Posterior vena cava (tissue), 2 donors: ENCODE data around the gene WDR7. TPM values are rescaled to one million over a fixed set of nuclear protein-coding genes. Genes with fewer than 3 reads are reported as not detected.
A peak's percentile ranks its signal among the peaks of the same experiment; 100 is the strongest.

Source experiments
- DNase-seq: peaks from one replicate; pipeline ENCODE4 v3.0.0-alpha.2; 2020; ENCODE audit warnings: low spot score
- intact Hi-C, 2 donors: fragments of 100-400 bp; cut with DNase I; formaldehyde crosslinking; loops; one replicate each; pipeline versions ENCODE4 v1.14.1 to v1.14.2; 2022 to 2023
- total RNA-seq, 2 donors: library from RNA; stranded (reverse); fragmentation: NEBNext Ultra II Directional; extraction: Animal tissue kit (Norgen Biotek cat#: 25700); gene quantifications; one replicate each; pipeline ENCODE4 v1.2.1, GENCODE V29; 2021
- donor health status: DM: yes; HTN: yes; CAD: no.
- donor health status: DM: yes; HTN: yes; CAD: no.

Gene WDR7
- total RNA-seq, 2 donors from 2014 or later: 24.9 to 27.3 TPM

- intact Hi-C loops: no loop called here
- no peak for DNase-seq
Measured at GRCh38 chr18:56712761-56713160, 61.6 kb downstream of the WDR7 start.

GRCh38 chr18:56715121-56715520, 64.0 kb downstream of the WDR7 start:
- intact Hi-C loops: no loop called here
- DNase-seq: no peak

- no peak for DNase-seq
- intact Hi-C loops: no loop called here
Measured at GRCh38 chr18:56716692-56717146, 65.6 kb downstream of the WDR7 start.

GRCh38 chr18:56721031-56721430, 69.9 kb downstream of the WDR7 start:
- intact Hi-C loops: no loop called here
- DNase-seq: no peak

GRCh38 chr18:56721491-56721890, 70.3 kb downstream of the WDR7 start:
- intact Hi-C loops: no loop called here
- no peak for DNase-seq

GRCh38 chr18:56722518-56722917, 71.4 kb downstream of the WDR7 start:
- intact Hi-C loops: no loop called here
- no peak for DNase-seq

- DNase-seq: no peak
- intact Hi-C loops: no loop called here
Measured at GRCh38 chr18:56723068-56723467, 71.9 kb downstream of the WDR7 start.

- intact Hi-C loops: no loop called here
- DNase-seq: no peak
Measured at GRCh38 chr18:56723706-56724105, 72.5 kb downstream of the WDR7 start.

GRCh38 chr18:56726906-56727305, 75.7 kb downstream of the WDR7 start:
- intact Hi-C loops: no loop called here
- no peak for DNase-seq

GRCh38 chr18:56727399-56727798, 76.2 kb downstream of the WDR7 start:
- intact Hi-C loops: no loop called here
- DNase-seq: no peak

GRCh38 chr18:56728741-56729140, 77.6 kb downstream of the WDR7 start:
- intact Hi-C loops: loop anchor here in 1 of 2 donors (1.0 kb wide), 1 partner anchor 17 kb away; no protein-coding TSS in a partner anchor

GRCh38 chr18:56738184-56738583, 87.0 kb downstream of the WDR7 start:
- intact Hi-C loops: no loop called here
- no peak for DNase-seq

More at GRCh38 chr18:56728741-56729140, 77.6 kb downstream of the WDR7 start:
- DNase-seq: no peak

GRCh38 chr18:56739731-56740130, 88.6 kb downstream of the WDR7 start:
- intact Hi-C loops: no loop called here
- DNase-seq: no peak

- intact Hi-C loops: no loop called here
- DNase-seq: no peak
Measured at GRCh38 chr18:56740645-56741044, 89.5 kb downstream of the WDR7 start.

GRCh38 chr18:56741685-56742084, 90.5 kb downstream of the WDR7 start:
- intact Hi-C loops: no loop called here

GRCh38 chr18:56743115-56743514, 92.0 kb downstream of the WDR7 start:
- DNase-seq: no peak
- intact Hi-C loops: no loop called here

More at GRCh38 chr18:56741685-56742084, 90.5 kb downstream of the WDR7 start:
- no peak for DNase-seq

- intact Hi-C loops: no loop called here
- no peak for DNase-seq
Measured at GRCh38 chr18:56747032-56747658, 96.0 kb downstream of the WDR7 start.

GRCh38 chr18:56747857-56748256, 96.7 kb downstream of the WDR7 start:
- DNase-seq: no peak
- intact Hi-C loops: no loop called here

- DNase-seq: no peak
- intact Hi-C loops: no loop called here
Measured at GRCh38 chr18:56748698-56749268, 97.6 kb downstream of the WDR7 start.

- intact Hi-C loops: no loop called here
- peak; percentile 56 for DNase-seq
Measured at GRCh38 chr18:56756966-56757365, 105.8 kb downstream of the WDR7 start.

- intact Hi-C loops: no loop called here
- DNase-seq: no peak
Measured at GRCh38 chr18:56770097-56770496, 118.9 kb downstream of the WDR7 start.
